HepG2 (cell line): ENCODE data around the gene LRTM2. TPM values are rescaled to one million over a fixed set of nuclear protein-coding genes. Genes with fewer than 3 reads are reported as not detected.
A peak's percentile ranks its signal among the peaks of the same experiment; 100 is the strongest.

Experiments used
- FOXA3 ChIP-seq: IDR thresholded peaks from 2 replicates; pipeline ENCODE4 v1.6.1; 2016; ENCODE audit warnings: missing genetic modification reagents, missing compliant biosample characterization
- GLI4 ChIP-seq: sonication (generic); formaldehyde crosslinking; IDR thresholded peaks from 2 replicates; pipeline ENCODE4 v1.5.1; 2020; ENCODE audit warnings: missing genetic modification reagents, mild to moderate bottlenecking, moderate library complexity, borderline replicate concordance
- HCFC1 ChIP-seq: fragments of 150-350 bp; IDR thresholded peaks from 2 replicates; pipeline ENCODE4 v1.6.1; 2014; ENCODE audit warnings: low read depth, low read length
- JUN ChIP-seq: sonication (generic); formaldehyde crosslinking; IDR thresholded peaks from 2 replicates; pipeline ENCODE4 v1.4.0; 2020; ENCODE audit warnings: mild to moderate bottlenecking, missing genetic modification reagents
- KLF6 ChIP-seq: IDR thresholded peaks from 2 replicates; pipeline ENCODE4 v1.8.0; 2016; ENCODE audit warnings: missing biosample characterization, missing genetic modification reagents
- KMT2A ChIP-seq: sonication (generic); formaldehyde crosslinking; IDR thresholded peaks from 2 replicates; pipeline ENCODE4 v1.4.0; 2020; ENCODE audit warnings: missing genetic modification reagents
- MLLT10 ChIP-seq: sonication (generic); formaldehyde crosslinking; IDR thresholded peaks from 2 replicates; pipeline ENCODE4 v1.4.0; 2020; ENCODE audit warnings: missing genetic modification reagents
- PHF20 ChIP-seq: sonication (generic); formaldehyde crosslinking; IDR thresholded peaks from 2 replicates; pipeline ENCODE4 v1.5.0; 2020; ENCODE audit warnings: mild to moderate bottlenecking, missing genetic modification reagents
- RBFOX2 ChIP-seq: fragments of 200-400 bp; formaldehyde crosslinking; IDR thresholded peaks from 2 replicates; pipeline ENCODE4 v1.6.1; 2017; ENCODE audit warnings: low read depth, mild to moderate bottlenecking, low read length
- RFX1 ChIP-seq: fragments of 450-650 bp; IDR thresholded peaks from 2 replicates; pipeline ENCODE4 v1.6.1; 2017
- SNAPC2 ChIP-seq: sonication (generic); formaldehyde crosslinking; IDR thresholded peaks from 2 replicates; pipeline ENCODE4 v1.8.1; 2022; ENCODE audit warnings: mild to moderate bottlenecking, missing genetic modification reagents
- SP140L ChIP-seq: sonication (generic); formaldehyde crosslinking; IDR thresholded peaks from 2 replicates; pipeline ENCODE4 v1.4.0; 2020; ENCODE audit warnings: missing genetic modification reagents, borderline replicate concordance
- SP5 ChIP-seq: IDR thresholded peaks from 2 replicates; pipeline ENCODE4 v1.6.1; 2016; ENCODE audit warnings: low read depth, borderline replicate concordance
- XRCC5 ChIP-seq: fragments of 200-400 bp; formaldehyde crosslinking; optimal IDR thresholded peaks from 2 replicates; pipeline ENCODE3; 2017; ENCODE audit warnings: mild to moderate bottlenecking, low read length
- ZNF207 ChIP-seq: fragments of 450-650 bp; IDR thresholded peaks from 2 replicates; pipeline ENCODE4 v1.6.1; 2016; ENCODE audit warnings: antibody characterized with exemption, borderline replicate concordance
- ZNF232 ChIP-seq: sonication (generic); formaldehyde crosslinking; IDR thresholded peaks from 2 replicates; pipeline ENCODE4 v1.4.0; 2020; ENCODE audit warnings: missing genetic modification reagents, borderline replicate concordance
- ZNF264 ChIP-seq: sonication (generic); formaldehyde crosslinking; IDR thresholded peaks from 2 replicates; pipeline ENCODE4 v1.4.0; 2020; ENCODE audit warnings: missing genetic modification reagents
- ZNF431 ChIP-seq: sonication (generic); formaldehyde crosslinking; IDR thresholded peaks from 2 replicates; pipeline ENCODE4 v1.9.0; 2022; ENCODE audit warnings: missing genetic modification reagents, low read depth, mild to moderate bottlenecking, borderline replicate concordance
- ZNF567 ChIP-seq: sonication (generic); formaldehyde crosslinking; IDR thresholded peaks from 2 replicates; pipeline ENCODE4 v1.8.1; 2023; ENCODE audit warnings: mild to moderate bottlenecking, missing genetic modification reagents, borderline replicate concordance
- ZNF616 ChIP-seq: sonication (generic); formaldehyde crosslinking; IDR thresholded peaks from 2 replicates; pipeline ENCODE4 v1.5.0; 2020; ENCODE audit warnings: low read depth, mild to moderate bottlenecking, missing genetic modification reagents
- ZSCAN25 ChIP-seq: sonication (generic); formaldehyde crosslinking; IDR thresholded peaks from 2 replicates; pipeline ENCODE4 v1.8.0; 2022; ENCODE audit warnings: mild to moderate bottlenecking, missing genetic modification reagents
- polyA plus RNA-seq, 8 experiments: library from polyadenylated mRNA; depleted of rRNA in 3 of 8; stranded (reverse) in 7 of 8; unstranded in 1 of 8; fragments of >200 nt; fragmentation: Illumina TruSeq in 4 of 8; extraction: Trizol in 4 of 8; gene quantifications; 2 replicates each; pipeline versions ENCODE4 v1.2.1 to v1.2.3, GENCODE V29; 2011 to 2016; ENCODE audit warnings: low read depth in 4 of 8, missing spikeins in 1 of 8, mixed read lengths in 1 of 8; ENCODE audit not compliant: insufficient read depth in 1 of 8
- total RNA-seq, 5 experiments: library from RNA; depleted of rRNA; stranded (reverse); fragments of >200 nt; fragmentation: Illumina TruSeq; extraction: Trizol; gene quantifications; 2 replicates each; pipeline ENCODE4 v1.2.3, GENCODE V29; 2016; ENCODE audit warnings: low read depth in 1 of 5
- TF ChIP-seq, protein P1 (sequence below): sonication (generic); formaldehyde crosslinking; IDR thresholded peaks from 2 replicates; pipeline ENCODE4 v1.5.0; 2020; ENCODE audit warnings: mild to moderate bottlenecking, missing genetic modification reagents, borderline replicate concordance
- TF ChIP-seq, protein P2 (sequence below): sonication (generic); formaldehyde crosslinking; IDR thresholded peaks from 2 replicates; pipeline ENCODE4 v1.4.0; 2020; ENCODE audit warnings: missing genetic modification reagents, borderline replicate concordance
- TF ChIP-seq, protein P3 (sequence below): sonication (generic); formaldehyde crosslinking; IDR thresholded peaks from 2 replicates; pipeline ENCODE4 v1.8.0; 2022; ENCODE audit warnings: missing genetic modification reagents, mild to moderate bottlenecking, moderate library complexity, borderline replicate concordance

LRTM2 gene
- total and polyA plus RNA-seq, 2 of the 13 experiments (the other 11 are each of a cell fraction or from before 2014, with no cell fraction given) = 0.09 TPM; not detected in 1

DNA sequence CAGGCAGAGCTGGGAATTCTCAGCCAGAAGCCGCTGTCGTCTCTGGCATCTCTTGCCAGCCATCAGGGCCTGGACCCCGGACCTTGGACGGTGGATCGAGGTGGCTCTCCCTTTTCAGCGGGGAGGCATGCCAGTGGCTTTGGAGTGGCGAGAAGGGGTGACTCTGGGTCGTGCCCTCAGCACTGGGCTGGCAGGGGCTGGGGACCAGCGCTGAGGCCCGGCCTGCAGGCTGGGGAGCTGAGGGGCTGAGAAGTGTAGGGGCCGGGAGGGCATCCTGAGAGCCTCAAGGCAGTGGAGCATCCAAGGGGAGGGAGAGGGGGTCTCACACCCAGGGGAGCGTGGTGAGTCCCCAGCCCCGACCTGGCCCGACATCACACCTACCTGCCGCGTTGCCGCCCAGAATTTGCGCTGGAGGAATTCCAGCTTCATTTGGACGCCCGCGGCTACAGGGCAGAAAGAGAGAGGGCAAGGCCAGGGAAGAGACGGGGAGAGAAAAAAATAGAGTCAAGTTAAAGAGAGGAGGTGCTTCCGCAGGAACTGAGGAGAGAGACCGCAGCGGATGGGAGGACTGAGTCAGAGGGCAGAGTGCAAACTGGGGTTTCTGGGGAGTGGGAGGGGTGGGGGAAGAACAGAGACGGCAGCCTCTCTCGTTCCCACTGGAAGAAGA is 9.0 kb upstream of the LRTM2 start (continued):
- TF ChIP-seq, protein P1, sequence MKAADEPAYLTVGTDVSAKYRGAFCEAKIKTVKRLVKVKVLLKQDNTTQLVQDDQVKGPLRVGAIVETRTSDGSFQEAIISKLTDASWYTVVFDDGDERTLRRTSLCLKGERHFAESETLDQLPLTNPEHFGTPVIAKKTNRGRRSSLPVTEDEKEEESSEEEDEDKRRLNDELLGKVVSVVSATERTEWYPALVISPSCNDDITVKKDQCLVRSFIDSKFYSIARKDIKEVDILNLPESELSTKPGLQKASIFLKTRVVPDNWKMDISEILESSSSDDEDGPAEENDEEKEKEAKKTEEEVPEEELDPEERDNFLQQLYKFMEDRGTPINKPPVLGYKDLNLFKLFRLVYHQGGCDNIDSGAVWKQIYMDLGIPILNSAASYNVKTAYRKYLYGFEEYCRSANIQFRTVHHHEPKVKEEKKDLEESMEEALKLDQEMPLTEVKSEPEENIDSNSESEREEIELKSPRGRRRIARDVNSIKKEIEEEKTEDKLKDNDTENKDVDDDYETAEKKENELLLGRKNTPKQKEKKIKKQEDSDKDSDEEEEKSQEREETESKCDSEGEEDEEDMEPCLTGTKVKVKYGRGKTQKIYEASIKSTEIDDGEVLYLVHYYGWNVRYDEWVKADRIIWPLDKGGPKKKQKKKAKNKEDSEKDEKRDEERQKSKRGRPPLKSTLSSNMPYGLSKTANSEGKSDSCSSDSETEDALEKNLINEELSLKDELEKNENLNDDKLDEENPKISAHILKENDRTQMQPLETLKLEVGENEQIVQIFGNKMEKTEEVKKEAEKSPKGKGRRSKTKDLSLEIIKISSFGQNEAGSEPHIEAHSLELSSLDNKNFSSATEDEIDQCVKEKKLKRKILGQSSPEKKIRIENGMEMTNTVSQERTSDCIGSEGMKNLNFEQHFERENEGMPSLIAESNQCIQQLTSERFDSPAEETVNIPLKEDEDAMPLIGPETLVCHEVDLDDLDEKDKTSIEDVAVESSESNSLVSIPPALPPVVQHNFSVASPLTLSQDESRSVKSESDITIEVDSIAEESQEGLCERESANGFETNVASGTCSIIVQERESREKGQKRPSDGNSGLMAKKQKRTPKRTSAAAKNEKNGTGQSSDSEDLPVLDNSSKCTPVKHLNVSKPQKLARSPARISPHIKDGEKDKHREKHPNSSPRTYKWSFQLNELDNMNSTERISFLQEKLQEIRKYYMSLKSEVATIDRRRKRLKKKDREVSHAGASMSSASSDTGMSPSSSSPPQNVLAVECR (CRISPR knock-in tag) = no peak
- TF ChIP-seq SP140L (CRISPR knock-in tag) (no peak), GLI4 (peak; percentile 74; the same call in 1 of the 2 replicates), ZNF232 (CRISPR knock-in tag) (no peak), RFX1 (no peak), ZNF431 (CRISPR knock-in tag) (no peak), JUN (CRISPR knock-in tag) (no peak), ZNF567 (CRISPR knock-in tag) (no peak), KMT2A (CRISPR knock-in tag) (no peak), XRCC5 (no peak), FOXA3 (CRISPR knock-in tag) (peak; percentile 16; the same call in 1 of the 2 replicates), PHF20 (CRISPR knock-in tag) (no peak), KLF6 (CRISPR knock-in tag) (no peak), ZNF264 (CRISPR knock-in tag) (no peak), SP5 (CRISPR knock-in tag) (no peak), ZNF616 (CRISPR knock-in tag) (no peak), MLLT10 (CRISPR knock-in tag) (no peak), HCFC1 (no peak), RBFOX2 (peak; percentile 86), SNAPC2 (no peak), ZSCAN25 (CRISPR knock-in tag) (peak; percentile 28; the same call in 1 of the 2 replicates), ZNF207 (no peak)
- TF ChIP-seq, protein P2, sequence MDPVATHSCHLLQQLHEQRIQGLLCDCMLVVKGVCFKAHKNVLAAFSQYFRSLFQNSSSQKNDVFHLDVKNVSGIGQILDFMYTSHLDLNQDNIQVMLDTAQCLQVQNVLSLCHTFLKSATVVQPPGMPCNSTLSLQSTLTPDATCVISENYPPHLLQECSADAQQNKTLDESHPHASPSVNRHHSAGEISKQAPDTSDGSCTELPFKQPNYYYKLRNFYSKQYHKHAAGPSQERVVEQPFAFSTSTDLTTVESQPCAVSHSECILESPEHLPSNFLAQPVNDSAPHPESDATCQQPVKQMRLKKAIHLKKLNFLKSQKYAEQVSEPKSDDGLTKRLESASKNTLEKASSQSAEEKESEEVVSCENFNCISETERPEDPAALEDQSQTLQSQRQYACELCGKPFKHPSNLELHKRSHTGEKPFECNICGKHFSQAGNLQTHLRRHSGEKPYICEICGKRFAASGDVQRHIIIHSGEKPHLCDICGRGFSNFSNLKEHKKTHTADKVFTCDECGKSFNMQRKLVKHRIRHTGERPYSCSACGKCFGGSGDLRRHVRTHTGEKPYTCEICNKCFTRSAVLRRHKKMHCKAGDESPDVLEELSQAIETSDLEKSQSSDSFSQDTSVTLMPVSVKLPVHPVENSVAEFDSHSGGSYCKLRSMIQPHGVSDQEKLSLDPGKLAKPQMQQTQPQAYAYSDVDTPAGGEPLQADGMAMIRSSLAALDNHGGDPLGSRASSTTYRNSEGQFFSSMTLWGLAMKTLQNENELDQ (CRISPR knock-in tag) = no peak
- TF ChIP-seq, protein P3, sequence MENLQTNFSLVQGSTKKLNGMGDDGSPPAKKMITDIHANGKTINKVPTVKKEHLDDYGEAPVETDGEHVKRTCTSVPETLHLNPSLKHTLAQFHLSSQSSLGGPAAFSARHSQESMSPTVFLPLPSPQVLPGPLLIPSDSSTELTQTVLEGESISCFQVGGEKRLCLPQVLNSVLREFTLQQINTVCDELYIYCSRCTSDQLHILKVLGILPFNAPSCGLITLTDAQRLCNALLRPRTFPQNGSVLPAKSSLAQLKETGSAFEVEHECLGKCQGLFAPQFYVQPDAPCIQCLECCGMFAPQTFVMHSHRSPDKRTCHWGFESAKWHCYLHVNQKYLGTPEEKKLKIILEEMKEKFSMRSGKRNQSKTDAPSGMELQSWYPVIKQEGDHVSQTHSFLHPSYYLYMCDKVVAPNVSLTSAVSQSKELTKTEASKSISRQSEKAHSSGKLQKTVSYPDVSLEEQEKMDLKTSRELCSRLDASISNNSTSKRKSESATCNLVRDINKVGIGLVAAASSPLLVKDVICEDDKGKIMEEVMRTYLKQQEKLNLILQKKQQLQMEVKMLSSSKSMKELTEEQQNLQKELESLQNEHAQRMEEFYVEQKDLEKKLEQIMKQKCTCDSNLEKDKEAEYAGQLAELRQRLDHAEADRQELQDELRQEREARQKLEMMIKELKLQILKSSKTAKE = no peak
